ENCODE measurements around the gene SEL1L3. TPM values are rescaled to one million over a fixed set of nuclear protein-coding genes. Genes with fewer than 3 reads are reported as not detected.

SEL1L3 gene
- total RNA-seq, 1 experiment from 2014 or later: 48.3 TPM

DNA sequence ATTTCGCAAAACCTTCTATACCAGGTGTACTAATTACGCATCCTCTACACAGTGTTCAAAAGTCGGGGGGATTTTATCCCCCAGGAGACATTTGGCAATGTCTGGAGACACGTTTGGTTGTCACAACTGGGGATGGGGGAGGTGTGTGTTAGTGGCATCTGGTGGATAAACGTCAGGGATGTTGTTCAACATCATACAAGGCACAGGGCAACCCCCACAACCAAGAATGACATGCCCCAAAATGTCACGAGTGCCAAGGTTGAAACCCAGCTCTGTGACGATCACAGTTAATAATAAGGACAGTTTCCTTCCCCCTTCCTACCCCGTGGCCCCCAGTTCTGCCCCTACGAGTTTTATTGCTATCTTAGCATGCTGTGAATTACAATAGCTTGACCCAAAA lies 15.9 kb upstream of the SEL1L3 start:
- no peak overlapping the region for H3K14ac ChIP-seq (ENCODE audit: insufficient read depth, low read length)
- no peak overlapping the region for H4K8ac ChIP-seq (replicated peaks; ENCODE audit: insufficient read length, low read depth, low read length)
- no peak overlapping the region for H4K91ac ChIP-seq (ENCODE audit: insufficient read length, low read depth, low read length)
- Mint-ChIP-seq H3K4me1 (peaks cover 0 to 9% of the 10 kb centered on the region in 2 experiments; a peak in 3 of 4 replicates), H3K27me3 (ENCODE audit: low read depth) (no peaks in the 10 kb centered on the region; the same call in 1 of the 2 replicates), H3K27ac (no peak overlapping the region), H3K9me3 (no peaks in the 10 kb centered on the region; a peak in 1 of 5 replicates), H3K4me3 (no peak overlapping the region), H3K36me3 (ENCODE audit: insufficient read depth in 1 of 3, low read depth in 3 of 3) (no peaks in the 10 kb centered on the region)
- H2BK15ac ChIP-seq (ENCODE audit: low read depth, low read length): no peak overlapping the region
- H3K56ac ChIP-seq (ENCODE audit: insufficient read length, low read depth, low read length): no peak overlapping the region
- no peak overlapping the region for H2AK5ac ChIP-seq (ENCODE audit: insufficient read length, low read length)
- no peak overlapping the region for H2BK120ac ChIP-seq (ENCODE audit: low read depth, low read length, poor library complexity, severe bottlenecking)
- no peaks in the 10 kb centered on the region for H3K79me1 ChIP-seq (ENCODE audit: insufficient read depth, low read depth, low read length, poor library complexity, severe bottlenecking)
- H3K4me1 ChIP-seq (ENCODE audit: insufficient read depth, low read length): no peaks in the 10 kb centered on the region
- no peak overlapping the region for H3K18ac ChIP-seq (ENCODE audit: insufficient read length, low read depth, low read length)
- H2BK20ac ChIP-seq (ENCODE audit: low read depth, low read length, poor library complexity, severe bottlenecking): no peak overlapping the region
- no peak overlapping the region for H3T11ph ChIP-seq (ENCODE audit: low read length)
- H3K23me2 ChIP-seq (ENCODE audit: insufficient read length, low read depth, low read length, poor library complexity, severe bottlenecking): no peaks in the 10 kb centered on the region
- no peak overlapping the region for H4K5ac ChIP-seq (ENCODE audit: insufficient read length, low read depth, low read length)
- WGBS (ENCODE audit: extremely low coverage, insufficient read length, low lambda C conversion rate): no CpG with 5 or more reads among the region's 9 CpGs
- H3K27ac ChIP-seq (ENCODE audit: insufficient read length, low read depth, low read length): no peak overlapping the region
- no peak overlapping the region for H3K4ac ChIP-seq (ENCODE audit: low read depth, low read length)
- TF ChIP-seq CTCF (conservative IDR thresholded peaks at IDR 0.05): no peak
- no peaks in the 10 kb centered on the region for H4K20me1 ChIP-seq (ENCODE audit: control insufficient read depth, insufficient read depth, insufficient read length)
- no peak overlapping the region for H2BK12ac ChIP-seq (ENCODE audit: insufficient read length, low read depth, low read length)
- H3K27me3 ChIP-seq (ENCODE audit: insufficient read depth, low read length): no peaks in the 10 kb centered on the region
- no peaks in the 10 kb centered on the region for H3K9me3 ChIP-seq (ENCODE audit: control insufficient read depth, low read depth, low read length)
- no peak overlapping the region for H3K4me2 ChIP-seq (ENCODE audit: insufficient read depth, insufficient read length, low read length)
- no peak overlapping the region for H2AFZ ChIP-seq (ENCODE audit: low read length)
- H2BK5ac ChIP-seq (ENCODE audit: insufficient read length, low read length): no peak overlapping the region
- no peak overlapping the region for H3K23ac ChIP-seq (ENCODE audit: insufficient read length, low read depth, low read length)
- no peaks in the 10 kb centered on the region for H3K79me2 ChIP-seq (ENCODE audit: insufficient read depth, low read length)
- H3K9ac ChIP-seq (ENCODE audit: extremely low read depth, insufficient read length, low read length): no peak overlapping the region
- DNase-seq: no peak

Data from H9 (cell line).